KBM-7 (cell line): ENCODE results near the gene GPR35.

Source experiments
- DNase-seq: peaks from one replicate; pipeline ENCODE4 v3.0.0-alpha.2; 2015
- in situ Hi-C: fragments of 300-500 bp; cut with MboI; formaldehyde crosslinking; loops from 2 replicates; pipeline ENCODE4 v1.14.3; 2020; ENCODE audit warnings: low sequenced_read_pairs, low pct_unique_long_range_greater_than_20kb, mixed read lengths

Gene GPR35

GRCh38 chr2:240588006-240588655, 37.1 kb upstream of the GPR35 start:
- DNase-seq = no peak
- in situ Hi-C loops = no loop called here

GRCh38 chr2:240588669-240589068, 36.6 kb upstream of the GPR35 start:
- in situ Hi-C loops = no loop called here

GRCh38 chr2:240589375-240589774, 35.9 kb upstream of the GPR35 start:
- in situ Hi-C loops = no loop called here
- no peak for DNase-seq

More at GRCh38 chr2:240588669-240589068, 36.6 kb upstream of the GPR35 start:
- no peak for DNase-seq

GRCh38 chr2:240589850-240590525, 35.3 kb upstream of the GPR35 start:
- in situ Hi-C loops = no loop called here

GRCh38 chr2:240590681-240591111, 34.6 kb upstream of the GPR35 start:
- in situ Hi-C loops = no loop called here
- DNase-seq = no peak

More at GRCh38 chr2:240589850-240590525, 35.3 kb upstream of the GPR35 start:
- no peak for DNase-seq

- no peak for DNase-seq
- in situ Hi-C loops = no loop called here
Observed at GRCh38 chr2:240591226-240591625, 34.1 kb upstream of the GPR35 start.

- no peak for DNase-seq
Observed at GRCh38 chr2:240591784-240592183, 33.5 kb upstream of the GPR35 start.

GRCh38 chr2:240593026-240593702, 32.1 kb upstream of the GPR35 start:
- no peak for DNase-seq
- in situ Hi-C loops = no loop called here

More at GRCh38 chr2:240591784-240592183, 33.5 kb upstream of the GPR35 start:
- in situ Hi-C loops = no loop called here

GRCh38 chr2:240593703-240594451, 31.4 kb upstream of the GPR35 start:
- in situ Hi-C loops = no loop called here
- no peak for DNase-seq

- in situ Hi-C loops = no loop called here
Observed at GRCh38 chr2:240594511-240595380, 30.5 kb upstream of the GPR35 start.

GRCh38 chr2:240595381-240596079, 29.8 kb upstream of the GPR35 start:
- in situ Hi-C loops = no loop called here
- peak; percentile 72 for DNase-seq

More at GRCh38 chr2:240594511-240595380, 30.5 kb upstream of the GPR35 start:
- DNase-seq = no peak

- in situ Hi-C loops = no loop called here
- DNase-seq = no peak
Observed at GRCh38 chr2:240596080-240596460, 29.2 kb upstream of the GPR35 start.

- in situ Hi-C loops = no loop called here
- DNase-seq = no peak
Observed at GRCh38 chr2:240596491-240596931, 28.8 kb upstream of the GPR35 start.

- in situ Hi-C loops = no loop called here
- no peak for DNase-seq
Observed at GRCh38 chr2:240597054-240597418, 28.2 kb upstream of the GPR35 start.

- in situ Hi-C loops = no loop called here
- DNase-seq = no peak
Observed at GRCh38 chr2:240597419-240598181, 27.7 kb upstream of the GPR35 start.

GRCh38 chr2:240598311-240598911, 26.9 kb upstream of the GPR35 start:
- in situ Hi-C loops = no loop called here

GRCh38 chr2:240599141-240599583, 26.1 kb upstream of the GPR35 start:
- DNase-seq = no peak
- in situ Hi-C loops = no loop called here

More at GRCh38 chr2:240598311-240598911, 26.9 kb upstream of the GPR35 start:
- DNase-seq = no peak
